Smooth muscle cell of the brain vasculature (primary cell): ENCODE data around the gene PABPC5.

Experiments used
- DNase-seq: peaks from one replicate; pipeline ENCODE4 v3.0.0-alpha.2; 2012; ENCODE audit warnings: low read depth, low spot score

Gene PABPC5

GRCh38 chrX:91434351-91435168 is at the start of gene PABPC5:
Gene PABPC5, plus strand, starts transcription at chrX:91434839. Its CDS starts 739 bp downstream, at chrX:91435578.
- peak; percentile 36 for DNase-seq

- DNase-seq = no peak
Measured at GRCh38 chrX:91389026-91389425, 45.6 kb upstream of the PABPC5 start.

GRCh38 chrX:91414713-91415112 is 19.9 kb upstream of the PABPC5 start:
- no peak for DNase-seq

GRCh38 chrX:91435395-91435794 is 756 bp downstream of the PABPC5 start:
- DNase-seq = no peak
